Kidney (tissue), 14 donors: ENCODE measurements around the gene NTRK3. TPM values are rescaled to one million over a fixed set of nuclear protein-coding genes. Genes with fewer than 3 reads are reported as not detected.
A peak's percentile ranks its signal among the peaks of the same experiment; 100 is the strongest.

Source experiments
- DNase-seq, 5 donors: peaks; one replicate each; pipeline ENCODE4 v3.0.0-alpha.2; 2013 to 2020
- FAIRE-seq: peaks from 2 replicates; lab custom pipeline; 2012; peaks lifted over from hg19 to GRCh38; lab: Jason Lieb, UNC
- H3K27ac ChIP-seq, 2 donors: one replicate each; pipeline ENCODE4 v1.7.0; 2013; ENCODE audit warnings: low read depth in 2 of 2, low read length in 2 of 2, inconsistent platforms in 1 of 2
- H3K27me3 ChIP-seq: one replicate; pipeline ENCODE4 v1.7.1; 2013; ENCODE audit warnings: low read length, inconsistent platforms; ENCODE audit not compliant: control insufficient read depth, insufficient read depth
- H3K36me3 ChIP-seq, 3 donors: one replicate each; pipeline versions ENCODE4 v1.7.0 to v1.7.1; 2013; ENCODE audit warnings: low read length in 3 of 3, control low read depth in 1 of 3, inconsistent platforms in 1 of 3; ENCODE audit not compliant: insufficient read depth in 3 of 3, control insufficient read depth in 2 of 3
- H3K4me1 ChIP-seq, 3 donors: one replicate each; pipeline versions ENCODE4 v1.7.0 to v1.7.1; 2013; ENCODE audit warnings: low read length in 3 of 3, inconsistent platforms in 1 of 3, low read depth in 1 of 3; ENCODE audit not compliant: control insufficient read depth in 2 of 3, insufficient read depth in 2 of 3
- H3K4me3 ChIP-seq, 3 donors: one replicate each; pipeline versions ENCODE4 v1.7.0 to v1.8.1; 2013; ENCODE audit warnings: low read length in 3 of 3, control low read depth in 1 of 3, inconsistent platforms in 1 of 3
- H3K9ac ChIP-seq, 3 donors: one replicate each; pipeline versions ENCODE4 v1.7.0 to v1.7.1; 2013; ENCODE audit warnings: low read length in 3 of 3, control low read depth in 1 of 3, inconsistent platforms in 1 of 3
- H3K9me3 ChIP-seq, 3 donors: one replicate each; pipeline versions ENCODE4 v1.7.0 to v1.7.1; 2013; ENCODE audit warnings: low read length in 3 of 3, control low read depth in 1 of 3, inconsistent platforms in 1 of 3; ENCODE audit not compliant: control insufficient read depth in 2 of 3, insufficient read depth in 1 of 3
- intact Hi-C: fragments of 100-400 bp; cut with DNase I; formaldehyde crosslinking; loops from one replicate; pipeline ENCODE4 v1.11.1; 2022
- polyA plus RNA-seq: library from polyadenylated mRNA; stranded (reverse); fragments of 350-450 nt; fragmentation: Illumina TruSeq; extraction: RNeasy Lipid Tissue Mini Kit (QIAGEN cat#74804); gene quantifications from one replicate; pipeline ENCODE4 v1.2.3, GENCODE V29; 2014; ENCODE audit warnings: low read depth, low replicate concordance; ENCODE audit not compliant: insufficient read depth
- total RNA-seq: library from RNA; stranded (reverse); fragmentation: NEBNext Ultra II Directional; extraction: Animal tissue kit (Norgen Biotek cat#: 25700); gene quantifications from one replicate; pipeline ENCODE4 v1.2.1, GENCODE V29; 2021
- TF ChIP-seq, protein P1 (sequence below): IDR thresholded peaks from 3 replicates; pipeline ENCODE4 v1.5.1; 2012; ENCODE audit warnings: mild to moderate bottlenecking, moderate library complexity, borderline replicate concordance; ENCODE audit not compliant: insufficient read depth; ENCODE audit errors: extremely low read depth
- donor health status: control.
- donor health status: control.
- donor health status: control.
- donor health status: control.
- donor health status: control.
- donor health status: DM: yes; HTN: yes; CAD: no.
- donor health status: Normal renal cell carcinoma (clear cell type).

The NTRK3 gene
- total and polyA plus RNA-seq, 2 donors from 2014 or later: 8.9 to 25.5 TPM

DNA sequence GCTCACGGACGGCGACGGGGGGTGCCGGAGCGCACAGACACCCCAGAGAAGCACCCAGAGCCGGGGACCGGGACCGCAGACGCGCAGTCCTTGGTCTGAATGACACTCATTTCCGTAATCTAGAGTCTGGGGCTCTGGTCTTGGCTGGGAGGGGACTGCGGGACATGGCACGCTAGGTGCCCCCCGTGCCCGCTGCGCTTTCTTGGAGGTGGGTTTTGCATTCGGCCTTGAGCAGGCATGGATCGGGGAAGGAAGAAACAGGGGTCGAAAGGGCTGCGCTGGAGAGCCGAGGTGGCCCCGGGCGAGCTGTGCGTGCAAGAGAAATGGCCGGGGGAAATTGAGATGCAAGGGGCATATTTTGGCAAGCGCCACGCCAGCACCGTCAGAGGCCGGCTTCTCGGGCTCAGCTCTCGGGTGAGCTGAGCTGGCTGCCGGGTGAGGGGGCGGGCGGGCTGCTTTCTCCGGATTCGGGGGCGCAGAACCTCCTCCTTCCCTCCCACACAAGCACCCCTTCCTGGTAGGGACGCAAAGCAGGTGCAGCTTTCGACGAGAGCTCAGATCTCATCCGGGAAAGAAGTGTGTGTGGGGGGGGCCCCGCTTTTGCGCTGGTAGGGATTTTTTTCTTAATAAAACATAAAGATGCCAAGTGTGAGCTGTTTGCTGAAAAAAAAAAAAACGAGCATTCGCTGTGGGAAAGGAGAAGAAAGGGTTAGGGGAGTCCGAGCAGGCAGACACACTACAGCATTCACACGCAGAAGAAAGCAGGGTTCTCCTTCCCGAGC, 963 bp upstream of the NTRK3 start:
- DNase-seq (peak in 2 of 5 donors; percentile 12 to 59), FAIRE-seq (no peak)
- Histone ChIP-seq H3K27ac (no peak overlapping the region), H3K9me3 (no peaks in the 10 kb centered on the region), H3K4me3 (peak overlapping the region in 2 of 3 donors; percentile 2 to 37), H3K36me3 (no peaks in the 10 kb centered on the region), H3K27me3 (peaks cover 18% of the 10 kb centered on the region), H3K4me1 (peaks cover 0 to 8% (median 0%) of the 10 kb centered on the region in 3 donors), H3K9ac (no peak overlapping the region)
- TF ChIP-seq, protein P1, sequence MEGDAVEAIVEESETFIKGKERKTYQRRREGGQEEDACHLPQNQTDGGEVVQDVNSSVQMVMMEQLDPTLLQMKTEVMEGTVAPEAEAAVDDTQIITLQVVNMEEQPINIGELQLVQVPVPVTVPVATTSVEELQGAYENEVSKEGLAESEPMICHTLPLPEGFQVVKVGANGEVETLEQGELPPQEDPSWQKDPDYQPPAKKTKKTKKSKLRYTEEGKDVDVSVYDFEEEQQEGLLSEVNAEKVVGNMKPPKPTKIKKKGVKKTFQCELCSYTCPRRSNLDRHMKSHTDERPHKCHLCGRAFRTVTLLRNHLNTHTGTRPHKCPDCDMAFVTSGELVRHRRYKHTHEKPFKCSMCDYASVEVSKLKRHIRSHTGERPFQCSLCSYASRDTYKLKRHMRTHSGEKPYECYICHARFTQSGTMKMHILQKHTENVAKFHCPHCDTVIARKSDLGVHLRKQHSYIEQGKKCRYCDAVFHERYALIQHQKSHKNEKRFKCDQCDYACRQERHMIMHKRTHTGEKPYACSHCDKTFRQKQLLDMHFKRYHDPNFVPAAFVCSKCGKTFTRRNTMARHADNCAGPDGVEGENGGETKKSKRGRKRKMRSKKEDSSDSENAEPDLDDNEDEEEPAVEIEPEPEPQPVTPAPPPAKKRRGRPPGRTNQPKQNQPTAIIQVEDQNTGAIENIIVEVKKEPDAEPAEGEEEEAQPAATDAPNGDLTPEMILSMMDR: no peak
- intact Hi-C loops: no loop called here

DNA sequence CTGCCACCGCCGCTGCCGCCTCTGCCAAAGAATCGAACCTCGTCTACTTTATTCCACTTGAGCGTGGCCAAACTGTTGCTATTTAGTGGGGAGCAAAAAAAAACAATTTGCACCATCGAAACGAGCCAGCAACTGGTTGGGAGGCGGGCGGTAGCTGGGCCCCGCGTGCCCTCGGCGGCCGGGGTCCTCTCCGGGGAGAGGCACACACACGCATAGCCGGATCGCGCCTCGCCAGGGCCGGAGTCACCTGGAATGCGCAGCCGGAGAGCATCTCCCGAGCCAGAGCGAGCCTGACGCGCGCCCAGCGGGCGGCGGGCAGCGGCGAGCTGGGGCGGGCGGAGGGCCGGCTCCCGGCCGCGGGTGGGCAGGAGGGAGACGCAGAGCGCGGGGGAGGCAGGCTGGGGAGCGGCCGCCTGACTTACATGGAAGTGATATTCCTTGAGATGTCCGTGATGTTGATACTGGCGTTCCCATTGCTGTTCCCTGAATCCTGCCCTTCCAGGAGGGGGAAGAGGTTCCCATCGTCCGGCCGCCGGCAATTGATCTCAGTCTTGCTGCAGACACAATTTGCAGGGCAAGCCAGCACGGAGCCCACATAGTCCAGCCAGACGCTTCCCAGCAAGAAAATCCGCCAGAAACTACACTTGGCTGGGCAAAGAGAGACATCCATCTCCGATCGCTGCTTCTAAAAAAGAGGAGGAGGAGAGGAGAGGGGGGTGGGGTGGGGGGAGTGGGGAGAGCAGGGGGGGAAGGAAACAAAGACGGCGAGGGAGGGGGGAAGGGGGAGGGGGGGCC, 858 bp downstream of the NTRK3 start:
- Histone ChIP-seq H3K4me3 (peak overlapping the region; percentile 29 to 47 (median 37)), H3K4me1 (peaks cover 0 to 8% (median 0%) of the 10 kb centered on the region in 3 donors), H3K27ac (peak overlapping the region in 1 of 2 donors; percentile 13), H3K27me3 (peaks cover 18% of the 10 kb centered on the region), H3K36me3 (no peaks in the 10 kb centered on the region), H3K9me3 (no peaks in the 10 kb centered on the region), H3K9ac (no peak overlapping the region)
- TF ChIP-seq, protein P1: no peak
- DNase-seq (peak in 4 of 5 donors; percentile 77 to 88 (median 84)), FAIRE-seq (no peak)
- intact Hi-C loops: no loop called here

DNA sequence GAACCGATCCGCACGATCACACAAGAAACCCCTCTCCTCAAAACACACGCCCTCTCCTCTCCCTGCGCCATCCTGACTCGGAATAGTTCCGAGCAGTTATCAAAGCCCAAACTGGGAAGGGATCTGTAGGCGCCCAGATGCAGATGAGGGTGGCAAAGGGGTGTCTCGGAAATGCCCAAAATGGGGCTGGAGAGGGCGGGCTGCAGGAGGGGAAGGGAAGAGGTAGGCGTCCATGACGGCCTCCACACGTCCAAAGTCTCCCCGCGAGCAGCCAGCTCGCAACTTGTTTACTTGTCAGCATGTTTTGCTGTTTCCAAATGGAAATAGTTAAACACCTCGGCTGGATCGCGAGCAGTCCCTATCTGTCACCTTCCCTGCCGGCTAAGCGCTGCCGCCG, 1.5 kb downstream of the NTRK3 start:
- peaks cover 18% of the 10 kb centered on the region for H3K27me3 ChIP-seq
- peak overlapping the region in 2 of 3 donors; percentile 16 to 37 for H3K4me3 ChIP-seq
- H3K9ac ChIP-seq: no peak overlapping the region
- TF ChIP-seq, protein P1: no peak
- FAIRE-seq (no peak), DNase-seq (no peak)
- intact Hi-C loops: no loop called here
- no peaks in the 10 kb centered on the region for H3K36me3 ChIP-seq
- H3K4me1 ChIP-seq: peaks cover 0 to 8% (median 0%) of the 10 kb centered on the region in 3 donors
- H3K27ac ChIP-seq: peak overlapping the region in 1 of 2 donors; percentile 13
- H3K9me3 ChIP-seq: no peaks in the 10 kb centered on the region
